Stimulated activated effector memory CD8-positive, alpha-beta T cell treated with anti-CD3 and anti-CD28 coated beads, Interleukin-12 subunit alpha, Interleukin-12 subunit beta, amount 100 ng/mL, for 72 hours (primary cell): ENCODE measurements around the gene AKIP1.
"Not testable (repeated sequence)": the region's sequence is repeated elsewhere in the genome, so short reads cannot be mapped to it uniquely, and the experiment has no call there.

Source experiments
- ATAC-seq: fragments of 150-1000 bp; cut with Tn5 transposase; 2 replicates; pipeline ENCODE4 v1.10.0; 2021
- DNase-seq, 2 donors: peaks; one replicate each; pipeline ENCODE4 v3.0.0; 2021 to 2022; ENCODE audit warnings: low spot score in 2 of 2
- H3K27ac Mint-ChIP-seq: one replicate; pipeline ENCODE4 v1.8.0; 2022; ENCODE audit warnings: mild to moderate bottlenecking, mixed read lengths
- H3K36me3 Mint-ChIP-seq: one replicate; pipeline ENCODE4 v1.8.0; 2022; ENCODE audit warnings: mild to moderate bottlenecking, mixed read lengths
- H3K4me1 Mint-ChIP-seq: one replicate; pipeline ENCODE4 v1.8.0; 2022; ENCODE audit warnings: mixed read lengths
- H3K4me3 Mint-ChIP-seq: one replicate; pipeline ENCODE4 v1.8.0; 2022; ENCODE audit warnings: mild to moderate bottlenecking, mixed read lengths
- H3K9me3 Mint-ChIP-seq: one replicate; pipeline ENCODE4 v1.8.0; 2022; ENCODE audit warnings: mixed read lengths

AKIP1 gene

GRCh38 chr11:8911029-8911823 lies at the start of gene AKIP1:
Gene AKIP1 (plus strand): TSS chr11:8911189. CDS start chr11:8911450, 261 bp downstream.
- DNase-seq (peak; percentile 73 to 93), ATAC-seq (peak; percentile 88)
- H3K4me3 Mint-ChIP-seq, result peak within 1 kb of the TSS; percentile 92
- H3K36me3 Mint-ChIP-seq, result peaks cover 24% of the 10 kb centered on the region
- H3K27ac Mint-ChIP-seq, result peak within 1 kb of the TSS; percentile 93
- H3K4me1 Mint-ChIP-seq, result peaks cover 44% of the 10 kb centered on the region
- H3K9me3 Mint-ChIP-seq, result no peaks in the 10 kb centered on the region

GRCh38 chr11:8863838-8864237 lies 47.2 kb upstream of the AKIP1 start:
- Mint-ChIP-seq H3K4me3 (no peak overlapping the region), H3K36me3 (no peaks in the 10 kb centered on the region), H3K27ac (no peak overlapping the region), H3K4me1 (no peaks in the 10 kb centered on the region), H3K9me3 (no peaks in the 10 kb centered on the region)
- DNase-seq, result no peak
- ATAC-seq, result no peak

- no peak for ATAC-seq
- Mint-ChIP-seq H3K4me3 (no peak overlapping the region), H3K36me3 (no peaks in the 10 kb centered on the region), H3K27ac (no peak overlapping the region), H3K4me1 (no peaks in the 10 kb centered on the region), H3K9me3 (no peaks in the 10 kb centered on the region)
- no peak for DNase-seq
Measured at GRCh38 chr11:8865304-8865703, 45.7 kb upstream of the AKIP1 start.

GRCh38 chr11:8867035-8867434 lies 44.0 kb upstream of the AKIP1 start:
- Mint-ChIP-seq H3K36me3 (no peaks in the 10 kb centered on the region), H3K27ac (no peak overlapping the region), H3K4me3 (no peak overlapping the region), H3K9me3 (no peaks in the 10 kb centered on the region), H3K4me1 (no peaks in the 10 kb centered on the region)
- no peak for ATAC-seq
- no peak for DNase-seq

GRCh38 chr11:8867931-8868631 lies 42.9 kb upstream of the AKIP1 start:
- Mint-ChIP-seq H3K4me3 (no peak overlapping the region), H3K4me1 (no peaks in the 10 kb centered on the region), H3K27ac (no peak overlapping the region), H3K9me3 (no peaks in the 10 kb centered on the region), H3K36me3 (no peaks in the 10 kb centered on the region)
- no peak for DNase-seq
- ATAC-seq, result no peak

GRCh38 chr11:8870411-8871170 lies 40.4 kb upstream of the AKIP1 start:
- Mint-ChIP-seq H3K4me3 (no peak overlapping the region), H3K36me3 (no peaks in the 10 kb centered on the region), H3K9me3 (no peaks in the 10 kb centered on the region), H3K4me1 (no peaks in the 10 kb centered on the region), H3K27ac (no peak overlapping the region)
- no peak for DNase-seq
- ATAC-seq, result peak; percentile 36

- no peak overlapping the region for H3K27ac Mint-ChIP-seq
- no peaks in the 10 kb centered on the region for H3K36me3 Mint-ChIP-seq
- ATAC-seq (no peak), DNase-seq (no peak)
- no peak overlapping the region for H3K4me3 Mint-ChIP-seq
- H3K4me1 Mint-ChIP-seq, result no peaks in the 10 kb centered on the region
- H3K9me3 Mint-ChIP-seq, result no peaks in the 10 kb centered on the region
Measured at GRCh38 chr11:8871171-8871775, 39.7 kb upstream of the AKIP1 start.

- Mint-ChIP-seq H3K9me3 (no peaks in the 10 kb centered on the region), H3K36me3 (no peaks in the 10 kb centered on the region), H3K27ac (no peak overlapping the region), H3K4me1 (no peaks in the 10 kb centered on the region), H3K4me3 (no peak overlapping the region)
- no peak for DNase-seq
- no peak for ATAC-seq
Measured at GRCh38 chr11:8871962-8872361, 39.0 kb upstream of the AKIP1 start.

- Mint-ChIP-seq H3K27ac (no peak overlapping the region), H3K9me3 (no peaks in the 10 kb centered on the region), H3K4me3 (no peak overlapping the region), H3K36me3 (no peaks in the 10 kb centered on the region), H3K4me1 (no peaks in the 10 kb centered on the region)
- DNase-seq (no peak), ATAC-seq (no peak)
Measured at GRCh38 chr11:8873741-8874405, 37.1 kb upstream of the AKIP1 start.

- H3K4me1 Mint-ChIP-seq, result no peaks in the 10 kb centered on the region
- no peak for ATAC-seq
Measured at GRCh38 chr11:8878771-8879170, 32.2 kb upstream of the AKIP1 start.

GRCh38 chr11:8881585-8881984 lies 29.4 kb upstream of the AKIP1 start:
- not testable (repeated sequence) for H3K9me3 Mint-ChIP-seq, ATAC-seq, H3K4me1 Mint-ChIP-seq, H3K4me3 Mint-ChIP-seq, H3K27ac Mint-ChIP-seq, H3K36me3 Mint-ChIP-seq, DNase-seq

More at GRCh38 chr11:8878771-8879170, 32.2 kb upstream of the AKIP1 start:
- Mint-ChIP-seq H3K27ac (no peak overlapping the region), H3K36me3 (no peaks in the 10 kb centered on the region), H3K9me3 (no peaks in the 10 kb centered on the region), H3K4me3 (no peak overlapping the region)
- no peak for DNase-seq

GRCh38 chr11:8886322-8886721 lies 24.7 kb upstream of the AKIP1 start:
- no peaks in the 10 kb centered on the region for H3K9me3 Mint-ChIP-seq
- no peaks in the 10 kb centered on the region for H3K36me3 Mint-ChIP-seq
- H3K4me1 Mint-ChIP-seq, result no peaks in the 10 kb centered on the region
- H3K4me3 Mint-ChIP-seq, result no peak overlapping the region
- no peak for ATAC-seq
- DNase-seq, result no peak
- no peak overlapping the region for H3K27ac Mint-ChIP-seq

GRCh38 chr11:8891185-8891584 lies 19.8 kb upstream of the AKIP1 start:
- H3K4me3 Mint-ChIP-seq, DNase-seq, H3K36me3 Mint-ChIP-seq, H3K4me1 Mint-ChIP-seq, H3K27ac Mint-ChIP-seq, H3K9me3 Mint-ChIP-seq, ATAC-seq: not testable (repeated sequence)

- no peak overlapping the region for H3K27ac Mint-ChIP-seq
- no peak for ATAC-seq
- H3K36me3 Mint-ChIP-seq, result no peaks in the 10 kb centered on the region
- H3K9me3 Mint-ChIP-seq, result peaks cover 15% of the 10 kb centered on the region
- no peak for DNase-seq
- no peak overlapping the region for H3K4me3 Mint-ChIP-seq
- H3K4me1 Mint-ChIP-seq, result no peaks in the 10 kb centered on the region
Measured at GRCh38 chr11:8899119-8899753, 11.8 kb upstream of the AKIP1 start.
